GM21528 (cell line): ENCODE data around the gene PEX13.
A peak's percentile ranks its signal among the peaks of the same experiment; 100 is the strongest.

Experiments
- ATAC-seq: cut with Tn5 transposase; IDR thresholded peaks from one replicate; pipeline ENCODE4 v1.9.1; 2021; ENCODE audit warnings: mild to moderate bottlenecking, moderate library complexity; ENCODE audit not compliant: unreplicated experiment, low FRiP score

Gene PEX13

GRCh38 chr2:61057562-61057961, 40.0 kb downstream of the PEX13 start:
- ATAC-seq, result no peak

GRCh38 chr2:61059382-61059781, 41.9 kb downstream of the PEX13 start:
- ATAC-seq, result no peak

- peak; percentile 96 for ATAC-seq
Measured at GRCh38 chr2:61065714-61066709, 48.5 kb downstream of the PEX13 start, which contains the start of gene SANBR. Gene SANBR (plus strand): TSS chr2:61065871. CDS start chr2:61070351, 4,480 bp downstream.

- ATAC-seq, result no peak
Measured at GRCh38 chr2:61074100-61074499, 56.6 kb downstream of the PEX13 start.

- ATAC-seq, result no peak
Measured at GRCh38 chr2:61085883-61086282, 68.4 kb downstream of the PEX13 start.

GRCh38 chr2:61089797-61090196, 72.3 kb downstream of the PEX13 start:
- no peak for ATAC-seq

GRCh38 chr2:61090386-61090921, 72.9 kb downstream of the PEX13 start:
- ATAC-seq, result no peak

- ATAC-seq, result no peak
Measured at GRCh38 chr2:61091485-61091884, 74.0 kb downstream of the PEX13 start.

GRCh38 chr2:61096438-61096837, 78.9 kb downstream of the PEX13 start:
- no peak for ATAC-seq

GRCh38 chr2:61100801-61101200, 83.3 kb downstream of the PEX13 start:
- no peak for ATAC-seq
